HUES6 (cell line): Measurements from ENCODE around the gene SMIM32.

Source experiments
- H3K27ac ChIP-seq: 2 replicates; pipeline ENCODE4 v1.7.0; 2013; ENCODE audit warnings: low read depth, mild to moderate bottlenecking, low read length, inconsistent platforms
- H3K27me3 ChIP-seq: 2 replicates; pipeline ENCODE4 v1.6.1; 2013; ENCODE audit warnings: low read length; ENCODE audit not compliant: control insufficient read depth, insufficient read depth
- H3K36me3 ChIP-seq: 2 replicates; pipeline ENCODE4 v1.6.1; 2013; ENCODE audit warnings: low read length; ENCODE audit not compliant: control insufficient read depth, insufficient read depth
- H3K4me1 ChIP-seq: 2 replicates; pipeline ENCODE4 v1.6.1; 2013; ENCODE audit warnings: low read length; ENCODE audit not compliant: control insufficient read depth, insufficient read depth
- H3K4me3 ChIP-seq: 2 replicates; pipeline ENCODE4 v1.5.1; 2013; ENCODE audit warnings: low read depth, low read length
- H3K9ac ChIP-seq: one replicate; pipeline ENCODE4 v1.6.1; 2013; ENCODE audit warnings: mild to moderate bottlenecking, low read length
- H3K9me3 ChIP-seq: 2 replicates; pipeline ENCODE4 v1.6.1; 2013; ENCODE audit warnings: low read depth, low read length; ENCODE audit not compliant: control insufficient read depth, insufficient read depth

Gene SMIM32

DNA sequence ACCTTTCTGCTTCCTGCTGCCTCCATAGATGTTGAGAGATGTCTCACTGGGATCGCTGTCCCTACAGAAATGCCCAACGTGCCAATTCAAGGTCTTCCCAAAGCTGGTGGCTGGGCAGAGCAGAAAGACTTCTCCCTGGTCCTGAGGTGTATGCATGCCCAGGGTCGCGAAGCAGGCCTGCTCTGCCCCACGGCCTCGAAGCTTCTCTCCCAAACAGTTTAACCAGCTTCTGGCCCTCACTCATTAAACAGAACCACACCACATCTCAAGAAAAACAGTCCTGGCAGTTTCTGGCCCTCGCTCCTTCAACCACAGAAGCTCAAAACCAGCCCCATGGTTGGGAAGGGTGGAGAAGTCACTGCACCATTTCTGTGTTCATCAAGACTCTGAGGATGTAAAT lies 14.7 kb upstream of the SMIM32 start:
- Histone ChIP-seq H3K9me3 (peaks cover 3% of the 10 kb centered on the region; the same call in 1 of the 2 replicates), H3K36me3 (no peaks in the 10 kb centered on the region), H3K27me3 (peaks cover 80% of the 10 kb centered on the region), H3K27ac (no peak overlapping the region), H3K4me1 (peaks cover 9% of the 10 kb centered on the region), H3K4me3 (no peak overlapping the region), H3K9ac (no peak overlapping the region)

- H3K4me1 ChIP-seq, result peaks cover 19% of the 10 kb centered on the region
- no peak overlapping the region for H3K9ac ChIP-seq
- H3K27ac ChIP-seq, result no peak overlapping the region
- H3K36me3 ChIP-seq, result no peaks in the 10 kb centered on the region
- no peak overlapping the region for H3K4me3 ChIP-seq
- peaks cover 90% of the 10 kb centered on the region for H3K27me3 ChIP-seq
- H3K9me3 ChIP-seq, result peaks cover 3% of the 10 kb centered on the region; the same call in 1 of the 2 replicates
Measured at GRCh38 chr5:136206361-136206760, 13.4 kb upstream of the SMIM32 start.

GRCh38 chr5:136205941-136206340 lies 13.0 kb upstream of the SMIM32 start:
- H3K9ac ChIP-seq, result no peak overlapping the region
- H3K4me3 ChIP-seq, result no peak overlapping the region
- no peak overlapping the region for H3K27ac ChIP-seq
- peaks cover 93% of the 10 kb centered on the region for H3K27me3 ChIP-seq
- H3K9me3 ChIP-seq, result peaks cover 3% of the 10 kb centered on the region; the same call in 1 of the 2 replicates
- H3K36me3 ChIP-seq, result no peaks in the 10 kb centered on the region
- H3K4me1 ChIP-seq, result peaks cover 19% of the 10 kb centered on the region

DNA sequence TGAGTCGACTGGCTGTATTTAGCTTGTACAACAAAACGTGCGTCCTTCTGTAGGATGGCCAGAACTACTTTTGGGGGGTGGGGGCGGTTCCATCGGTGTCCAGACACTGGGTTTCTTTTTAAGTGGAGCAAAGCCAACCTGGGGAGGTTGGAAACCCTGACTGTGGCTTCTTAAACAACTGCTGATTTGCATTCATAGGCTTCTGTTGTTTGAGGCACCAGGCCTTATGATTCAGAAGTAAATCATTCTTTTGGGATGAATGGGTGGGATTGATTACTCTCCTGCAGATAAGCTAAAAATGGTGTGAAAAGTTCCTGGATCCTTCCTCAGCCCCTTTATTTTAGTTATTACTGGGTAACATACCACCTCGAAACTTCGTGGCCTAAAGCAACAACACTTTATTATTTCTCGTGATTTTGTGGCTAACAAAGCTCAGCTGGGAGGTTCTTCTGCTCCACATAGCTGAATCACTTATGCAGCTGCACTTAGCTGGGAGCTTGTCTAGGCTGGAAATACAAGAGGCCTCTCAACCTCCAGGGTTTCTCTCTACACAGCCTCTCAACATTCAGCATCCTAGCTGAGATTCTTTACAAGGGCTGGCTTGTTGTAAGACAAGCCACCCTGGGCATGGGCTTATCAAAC lies 12.2 kb upstream of the SMIM32 start:
- Histone ChIP-seq H3K27me3 (peaks cover 93% of the 10 kb centered on the region), H3K27ac (no peak overlapping the region)

DNA sequence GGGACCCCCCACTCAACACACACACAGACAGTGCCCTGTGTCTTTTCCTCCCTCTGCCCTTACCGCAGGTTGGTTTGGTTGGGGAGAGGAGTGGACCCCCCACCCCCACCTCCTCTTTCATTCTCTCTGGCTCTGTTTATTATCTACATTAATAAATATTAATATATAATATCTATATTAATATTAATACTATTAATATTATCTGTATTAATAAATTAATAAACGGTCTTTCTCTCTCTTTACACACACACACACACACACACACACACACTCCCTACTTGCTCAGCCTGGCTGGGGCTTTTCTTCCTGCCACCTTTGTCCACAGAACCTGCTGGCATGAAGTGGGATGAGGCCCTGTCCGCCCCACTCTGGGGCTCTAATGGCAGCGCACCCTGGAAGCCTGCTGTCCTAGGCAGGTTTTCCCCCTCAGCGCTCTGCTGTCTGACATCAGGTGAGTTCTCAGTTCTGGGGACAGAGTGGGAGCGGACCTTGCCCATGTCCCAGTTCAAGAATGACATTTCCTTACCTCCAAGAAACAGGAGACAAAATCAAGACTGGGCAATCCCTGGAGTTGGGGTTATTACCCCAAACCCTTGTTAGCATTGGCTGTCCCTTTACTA lies 10.5 kb upstream of the SMIM32 start:
- Histone ChIP-seq H3K4me3 (peak overlapping the region; percentile 28; the same call in 1 of the 2 replicates), H3K27me3 (peaks cover 92% of the 10 kb centered on the region), H3K4me1 (peaks cover 19% of the 10 kb centered on the region), H3K9ac (no peak overlapping the region), H3K27ac (no peak overlapping the region), H3K9me3 (peaks cover 3% of the 10 kb centered on the region; the same call in 1 of the 2 replicates), H3K36me3 (no peaks in the 10 kb centered on the region)

More for the DNA sequence above, 12.2 kb upstream of the SMIM32 start:
- H3K4me3 ChIP-seq, result no peak overlapping the region
- H3K4me1 ChIP-seq, result peaks cover 19% of the 10 kb centered on the region
- H3K36me3 ChIP-seq, result no peaks in the 10 kb centered on the region
- peaks cover 3% of the 10 kb centered on the region; the same call in 1 of the 2 replicates for H3K9me3 ChIP-seq
- no peak overlapping the region for H3K9ac ChIP-seq

DNA sequence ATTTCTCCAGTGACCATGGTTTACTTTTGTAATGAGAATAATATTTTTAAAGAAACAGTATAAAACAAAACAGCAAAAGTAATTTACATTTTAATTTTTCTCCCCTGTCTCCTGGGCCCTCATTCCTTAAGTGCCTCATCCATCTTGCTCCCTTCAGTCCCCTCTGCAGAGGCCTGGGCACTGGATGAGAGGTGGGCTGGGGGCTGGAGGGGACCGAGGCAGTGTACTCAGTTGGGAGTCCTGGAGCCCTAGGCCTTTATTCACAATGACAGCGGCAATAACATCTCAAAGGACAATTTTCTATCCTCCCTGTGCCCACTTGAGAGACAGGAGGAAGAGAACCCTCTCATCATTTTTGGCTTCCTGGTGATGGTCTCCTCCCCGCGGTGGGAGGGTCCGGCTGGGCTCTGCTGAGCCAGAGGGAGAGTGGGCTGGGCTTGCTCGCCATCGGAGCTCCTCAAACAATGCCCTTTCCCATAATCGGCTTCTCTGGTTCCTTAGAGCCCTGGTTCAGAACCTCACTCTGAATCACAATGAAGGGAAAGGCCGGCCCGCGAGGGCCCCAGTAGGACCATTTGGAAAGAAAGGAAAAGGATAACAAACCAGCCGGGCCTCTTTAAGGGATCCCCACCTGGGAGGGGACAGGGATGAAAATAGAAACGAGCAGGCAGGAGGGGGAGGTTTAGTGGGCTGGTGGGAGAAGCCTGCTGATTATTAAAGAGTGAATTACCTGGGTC lies 9.7 kb upstream of the SMIM32 start:
- H3K36me3 ChIP-seq, result no peaks in the 10 kb centered on the region
- H3K4me3 ChIP-seq, result peak overlapping the region; percentile 28
- H3K9me3 ChIP-seq, result peaks cover 3% of the 10 kb centered on the region; the same call in 1 of the 2 replicates
- no peak overlapping the region for H3K9ac ChIP-seq
- H3K4me1 ChIP-seq, result peaks cover 19% of the 10 kb centered on the region
- peaks cover 88% of the 10 kb centered on the region for H3K27me3 ChIP-seq
- no peak overlapping the region for H3K27ac ChIP-seq

GRCh38 chr5:136201870-136202269 lies 8.9 kb upstream of the SMIM32 start:
- peaks cover 80% of the 10 kb centered on the region for H3K27me3 ChIP-seq
- no peaks in the 10 kb centered on the region for H3K36me3 ChIP-seq
- H3K4me1 ChIP-seq, result peaks cover 19% of the 10 kb centered on the region
- peaks cover 3% of the 10 kb centered on the region; the same call in 1 of the 2 replicates for H3K9me3 ChIP-seq
- no peak overlapping the region for H3K4me3 ChIP-seq
- H3K27ac ChIP-seq, result no peak overlapping the region
- H3K9ac ChIP-seq, result no peak overlapping the region

DNA sequence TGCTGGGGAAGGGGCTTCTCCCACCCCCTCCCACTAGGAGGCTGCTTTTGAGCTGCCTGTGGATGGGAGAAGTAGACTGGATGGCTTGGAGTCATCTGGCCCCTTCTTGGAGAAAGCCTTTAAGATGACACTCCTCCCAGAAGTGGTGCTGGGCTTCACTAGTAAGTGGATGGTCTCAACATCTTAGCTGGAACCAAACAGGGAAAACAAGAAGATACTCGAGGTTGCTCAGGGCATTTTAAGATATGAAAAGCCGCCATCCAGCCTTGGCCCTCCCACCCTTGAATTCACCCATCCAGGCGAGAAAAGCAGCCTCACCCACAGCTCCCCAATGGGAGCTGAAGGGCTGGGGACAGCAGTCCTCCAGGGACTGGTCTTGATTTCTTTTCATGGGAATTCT lies 7.8 kb upstream of the SMIM32 start:
- peaks cover 19% of the 10 kb centered on the region for H3K4me1 ChIP-seq
- H3K27ac ChIP-seq, result no peak overlapping the region
- H3K36me3 ChIP-seq, result no peaks in the 10 kb centered on the region
- peaks cover 78% of the 10 kb centered on the region for H3K27me3 ChIP-seq
- no peak overlapping the region for H3K9ac ChIP-seq
- H3K4me3 ChIP-seq, result no peak overlapping the region
- H3K9me3 ChIP-seq, result peaks cover 3% of the 10 kb centered on the region; the same call in 1 of the 2 replicates

GRCh38 chr5:136200130-136200529 lies 7.2 kb upstream of the SMIM32 start:
- Histone ChIP-seq H3K9me3 (0 out of 2 replicates have a peak, but pooled peaks cover under 1% of the 10 kb centered on the region), H3K36me3 (no peaks in the 10 kb centered on the region), H3K27me3 (peaks cover 78% of the 10 kb centered on the region), H3K9ac (no peak overlapping the region), H3K4me3 (no peak overlapping the region), H3K27ac (no peak overlapping the region), H3K4me1 (peaks cover 19% of the 10 kb centered on the region)

DNA sequence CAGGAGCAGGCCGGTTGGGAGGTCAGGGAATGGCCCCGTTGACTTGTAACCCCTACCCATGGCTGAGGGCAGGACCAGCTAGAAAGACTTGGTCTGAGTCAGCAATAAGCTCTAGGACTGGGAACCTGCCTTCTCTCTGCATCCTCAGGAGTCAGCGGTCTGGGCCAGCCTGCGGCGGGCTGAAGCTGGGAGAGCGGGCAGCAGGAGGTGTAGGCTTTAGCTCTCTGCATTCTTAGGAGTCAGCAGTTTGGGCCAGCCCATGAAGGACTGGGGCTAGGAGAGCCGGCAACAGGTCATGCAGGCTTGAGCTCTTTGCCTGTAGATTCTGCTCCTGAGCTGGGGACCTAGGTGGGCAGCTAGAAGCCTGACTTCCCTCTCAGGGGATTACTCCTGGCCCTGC lies 6.4 kb upstream of the SMIM32 start:
- Histone ChIP-seq H3K9ac (no peak overlapping the region), H3K9me3 (no peaks in the 10 kb centered on the region), H3K4me3 (no peak overlapping the region), H3K36me3 (no peaks in the 10 kb centered on the region), H3K4me1 (peaks cover 19% of the 10 kb centered on the region), H3K27me3 (peaks cover 78% of the 10 kb centered on the region), H3K27ac (no peak overlapping the region)

DNA sequence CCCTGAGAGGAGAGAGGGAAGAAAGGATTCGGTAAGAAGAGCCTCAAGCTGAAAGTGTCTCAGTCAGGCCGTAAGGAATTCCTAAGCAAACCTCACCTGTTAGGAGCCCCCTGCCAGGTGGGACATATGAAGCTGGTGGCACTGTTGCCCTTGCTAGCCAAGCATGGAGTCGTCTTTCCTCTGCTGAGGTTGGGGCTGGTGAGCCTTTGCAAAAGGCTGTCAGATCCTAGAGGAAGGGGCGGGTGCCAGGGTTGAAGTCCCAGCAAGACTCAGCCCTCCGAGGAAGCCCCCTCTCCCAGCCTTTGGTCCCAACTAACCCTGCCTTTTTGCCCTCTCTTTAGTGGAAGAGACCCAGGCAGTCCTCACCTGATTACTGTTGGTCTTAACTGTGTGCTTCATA lies 5.5 kb upstream of the SMIM32 start:
- Histone ChIP-seq H3K9ac (no peak overlapping the region), H3K36me3 (no peaks in the 10 kb centered on the region), H3K4me3 (no peak overlapping the region), H3K4me1 (peaks cover 17% of the 10 kb centered on the region), H3K27ac (no peak overlapping the region), H3K27me3 (peaks cover 78% of the 10 kb centered on the region), H3K9me3 (no peaks in the 10 kb centered on the region)
